DOHH2 (cell line): Measurements from ENCODE around the gene ELP4.

Experiments used
- CTCF ChIP-seq: fragments of 200-600 bp; sonication (generic); IDR thresholded peaks from one replicate; pipeline ENCODE4 v1.5.1; 2014; ENCODE audit warnings: antibody characterized with exemption, mild to moderate bottlenecking, low read depth, low read length; ENCODE audit not compliant: poor library complexity, severe bottlenecking
- EZH2phosphoT487 ChIP-seq: fragments of 200-600 bp; sonication (generic); IDR thresholded peaks from 2 replicates; pipeline ENCODE4 v1.6.1; 2017; ENCODE audit warnings: borderline replicate concordance, mild to moderate bottlenecking, antibody characterized with exemption, low read length, moderate library complexity, mixed read lengths

GRCh38 chr11:31535479-31535878 lies 25.9 kb downstream of the ELP4 start:
- TF ChIP-seq CTCF (no peak), EZH2phosphoT487 (no peak)
